Transverse colon (tissue), 4 donors: ENCODE results near the gene PSTPIP2. TPM values are rescaled to one million over a fixed set of nuclear protein-coding genes. Genes with fewer than 3 reads are reported as not detected.
"Not testable (repeated sequence)": the region's sequence is repeated elsewhere in the genome, so short reads cannot be mapped to it uniquely, and the experiment has no call there.

ENCODE experiments used
- DNase-seq: peaks from one replicate; pipeline ENCODE4 v3.0.0-alpha.2; 2019
- H3K27ac ChIP-seq, 4 donors: fragments of 200-600 bp; sonication (generic); 2 replicates each; pipeline ENCODE4 v1.5.1; 2016 to 2018; ENCODE audit warnings: inconsistent platforms in 4 of 4
- H3K27me3 ChIP-seq: fragments of 200-600 bp; sonication (generic); 2 replicates; pipeline ENCODE4 v1.5.1; 2017; ENCODE audit warnings: inconsistent platforms
- H3K36me3 ChIP-seq, 4 donors: fragments of 200-600 bp; sonication (generic); 2 replicates each; pipeline ENCODE4 v1.5.1; 2017 to 2019; ENCODE audit warnings: inconsistent platforms in 4 of 4
- H3K4me1 ChIP-seq, 4 donors: fragments of 200-600 bp; sonication (generic); 2 replicates each; pipeline ENCODE4 v1.5.1; 2017 to 2020; ENCODE audit warnings: inconsistent platforms in 4 of 4
- H3K4me3 ChIP-seq, 4 donors: fragments of 200-600 bp; sonication (generic); 1 replicate in 1 of 4; 2 replicates in 3 of 4; pipeline versions ENCODE4 v1.5.1 to v1.6.1; 2017 to 2019; ENCODE audit warnings: inconsistent platforms in 4 of 4
- H3K9me3 ChIP-seq, 2 donors: fragments of 200-600 bp; sonication (generic); 2 replicates each; pipeline ENCODE4 v1.5.1; 2017 to 2019; ENCODE audit warnings: inconsistent platforms in 2 of 2
- EP300 ChIP-seq: sonication (generic); formaldehyde crosslinking; IDR thresholded peaks from one replicate; pipeline ENCODE4 v1.6.1; 2017; ENCODE audit warnings: antibody characterized with exemption, low read depth
- POLR2A ChIP-seq: fragments of 450-650 bp; IDR thresholded peaks from one replicate; pipeline ENCODE4 v1.6.1; 2016; ENCODE audit warnings: antibody characterized with exemption, mild to moderate bottlenecking, moderate library complexity
- POLR2AphosphoS5 ChIP-seq, 3 donors: sonication (generic); formaldehyde crosslinking; IDR thresholded peaks; one replicate each; pipeline ENCODE4 v1.6.1; 2016; ENCODE audit warnings: antibody characterized with exemption in 3 of 3
- WGBS, 2 donors: methylation state at CpG; one replicate each; pipeline ENCODE4 v1.1.5; 2018; ENCODE audit warnings: low coverage in 1 of 2; 5-methylcytosine and 5-hydroxymethylcytosine counted together
- in situ Hi-C, 4 donors: fragments of 200-750 bp; cut with MboI; loops; one replicate each; pipeline versions ENCODE4 v1.15.0 to v1.15.1; 2017; ENCODE audit warnings: low sequenced_read_pairs in 3 of 4, low pct_ligation_motif_present in 1 of 4, low pct_unique_long_range_greater_than_20kb in 1 of 4
- intact Hi-C: fragments of 100-400 bp; cut with DNase I; formaldehyde crosslinking; loops from one replicate; pipeline ENCODE4 v1.15.1; 2023; ENCODE audit warnings: low total_unique reads
- total RNA-seq, 4 donors: library from RNA; depleted of rRNA; stranded (reverse); fragments of >200 nt; gene quantifications; one replicate each; pipeline ENCODE4 v1.1.0, GENCODE V29; 2016
- TF ChIP-seq, protein P1 (sequence below), 5 experiments: fragments of 200-600 bp in 3 of 5; fragments of 450-650 bp in 2 of 5; sonication (generic) in 3 of 5; IDR thresholded peaks; 1 replicate in 2 of 5; 2 replicates in 3 of 5; pipeline ENCODE4 v1.5.1; 2016 to 2017; ENCODE audit warnings: antibody characterized with exemption in 5 of 5, inconsistent platforms in 3 of 5, mild to moderate bottlenecking in 2 of 5, moderate library complexity in 1 of 5

The PSTPIP2 gene
- total RNA-seq, 4 donors from 2014 or later: 2.6 to 21.9 (median 8.7) TPM

DNA sequence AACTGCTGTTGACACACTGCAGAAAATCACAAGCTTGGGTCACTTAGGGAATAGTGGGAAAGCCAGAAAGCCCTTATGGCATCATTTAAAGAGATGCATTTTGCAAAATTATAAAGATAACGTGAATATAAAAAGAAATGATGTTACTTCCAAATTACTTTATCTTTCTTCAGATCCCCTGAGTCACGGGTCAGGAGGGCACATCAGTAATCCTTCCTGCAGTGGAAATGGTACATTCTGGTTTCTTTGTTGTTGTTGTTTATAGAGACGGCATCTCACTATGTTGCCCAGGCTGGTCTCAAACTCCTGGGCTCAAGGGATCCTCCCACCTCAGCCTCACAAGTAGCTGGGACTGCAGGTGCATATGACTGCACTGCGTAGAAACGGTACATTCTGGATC, 95.1 kb downstream of the PSTPIP2 start:
- no peaks in the 10 kb centered on the region for H3K27me3 ChIP-seq
- H3K4me3 ChIP-seq: no peak overlapping the region
- H3K36me3 ChIP-seq: no peaks in the 10 kb centered on the region
- no peak for DNase-seq
- H3K27ac ChIP-seq: no peak overlapping the region
- in situ Hi-C loops: no loop called here
- 92 to 93% methylated on average over 3 to 5 of the region's 5 CpGs for WGBS, 2 donors
- TF ChIP-seq, protein P1, sequence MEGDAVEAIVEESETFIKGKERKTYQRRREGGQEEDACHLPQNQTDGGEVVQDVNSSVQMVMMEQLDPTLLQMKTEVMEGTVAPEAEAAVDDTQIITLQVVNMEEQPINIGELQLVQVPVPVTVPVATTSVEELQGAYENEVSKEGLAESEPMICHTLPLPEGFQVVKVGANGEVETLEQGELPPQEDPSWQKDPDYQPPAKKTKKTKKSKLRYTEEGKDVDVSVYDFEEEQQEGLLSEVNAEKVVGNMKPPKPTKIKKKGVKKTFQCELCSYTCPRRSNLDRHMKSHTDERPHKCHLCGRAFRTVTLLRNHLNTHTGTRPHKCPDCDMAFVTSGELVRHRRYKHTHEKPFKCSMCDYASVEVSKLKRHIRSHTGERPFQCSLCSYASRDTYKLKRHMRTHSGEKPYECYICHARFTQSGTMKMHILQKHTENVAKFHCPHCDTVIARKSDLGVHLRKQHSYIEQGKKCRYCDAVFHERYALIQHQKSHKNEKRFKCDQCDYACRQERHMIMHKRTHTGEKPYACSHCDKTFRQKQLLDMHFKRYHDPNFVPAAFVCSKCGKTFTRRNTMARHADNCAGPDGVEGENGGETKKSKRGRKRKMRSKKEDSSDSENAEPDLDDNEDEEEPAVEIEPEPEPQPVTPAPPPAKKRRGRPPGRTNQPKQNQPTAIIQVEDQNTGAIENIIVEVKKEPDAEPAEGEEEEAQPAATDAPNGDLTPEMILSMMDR (IDR thresholded peaks at IDR 0.05): no peak
- TF ChIP-seq POLR2AphosphoS5 (IDR thresholded peaks at IDR 0.05): no peak
- intact Hi-C loops: no loop called here
- H3K9me3 ChIP-seq: no peaks in the 10 kb centered on the region
- peaks cover 2 to 12% (median 5%) of the 10 kb centered on the region in 4 donors for H3K4me1 ChIP-seq

DNA sequence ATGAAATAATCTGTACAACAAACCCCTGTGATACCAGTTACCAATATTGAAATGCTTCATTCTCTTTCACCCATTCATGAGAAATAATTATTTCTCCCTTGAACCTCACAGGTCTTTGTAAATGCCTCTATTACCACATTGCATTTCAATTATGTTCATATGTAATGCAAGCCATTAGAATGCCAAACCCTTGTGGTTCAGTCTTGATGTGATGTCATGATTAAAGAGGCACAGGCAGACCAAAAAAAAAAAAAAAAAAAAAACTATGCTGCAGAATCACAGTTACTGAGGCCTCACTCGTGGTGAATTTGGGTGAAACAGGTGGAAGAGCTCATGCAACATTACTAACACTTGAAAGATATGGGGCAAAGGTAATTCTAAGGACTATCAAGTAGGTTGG, 95.5 kb downstream of the PSTPIP2 start:
- in situ Hi-C loops (no loop called here), intact Hi-C loops (no loop called here)
- no peaks in the 10 kb centered on the region for H3K9me3 ChIP-seq
- H3K27me3 ChIP-seq: no peaks in the 10 kb centered on the region
- no peaks in the 10 kb centered on the region for H3K36me3 ChIP-seq
- 42 to 44% methylated on average over 1 of the region's 1 CpG for WGBS, 2 donors
- H3K4me1 ChIP-seq: peaks cover 2 to 12% (median 5%) of the 10 kb centered on the region in 4 donors
- no peak overlapping the region for H3K27ac ChIP-seq
- H3K4me3 ChIP-seq: no peak overlapping the region
- DNase-seq: no peak
- no peak for TF ChIP-seq EP300
- TF ChIP-seq, protein P1 (IDR thresholded peaks at IDR 0.05): no peak
- TF ChIP-seq POLR2A: no peak
- TF ChIP-seq POLR2AphosphoS5 (IDR thresholded peaks at IDR 0.05): no peak

DNA sequence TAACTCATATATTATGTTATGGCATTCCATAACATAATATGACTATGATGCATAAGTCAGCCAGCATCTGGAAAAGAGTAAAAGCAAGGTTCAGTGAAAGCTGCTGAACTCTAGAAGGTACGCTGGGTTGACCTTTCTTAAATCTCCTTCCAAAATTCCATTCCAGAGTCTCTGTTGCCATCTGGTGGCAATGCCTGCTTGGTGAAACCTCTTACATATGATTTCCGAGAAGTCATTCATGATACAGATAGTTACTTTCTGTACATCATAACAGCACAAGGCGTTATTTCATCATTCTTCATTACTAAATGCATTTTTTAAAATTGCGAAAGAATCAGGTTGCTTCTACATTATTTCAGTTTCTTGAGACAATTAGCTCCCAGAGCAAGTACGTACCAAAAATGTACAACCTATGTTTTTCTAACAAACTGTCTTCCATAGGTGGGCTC, 97.9 kb downstream of the PSTPIP2 start:
- WGBS, 2 donors: 14 to 20% methylated on average over 5 of the region's 5 CpGs
- no peak overlapping the region for H3K27ac ChIP-seq
- intact Hi-C loops: no loop called here

DNA sequence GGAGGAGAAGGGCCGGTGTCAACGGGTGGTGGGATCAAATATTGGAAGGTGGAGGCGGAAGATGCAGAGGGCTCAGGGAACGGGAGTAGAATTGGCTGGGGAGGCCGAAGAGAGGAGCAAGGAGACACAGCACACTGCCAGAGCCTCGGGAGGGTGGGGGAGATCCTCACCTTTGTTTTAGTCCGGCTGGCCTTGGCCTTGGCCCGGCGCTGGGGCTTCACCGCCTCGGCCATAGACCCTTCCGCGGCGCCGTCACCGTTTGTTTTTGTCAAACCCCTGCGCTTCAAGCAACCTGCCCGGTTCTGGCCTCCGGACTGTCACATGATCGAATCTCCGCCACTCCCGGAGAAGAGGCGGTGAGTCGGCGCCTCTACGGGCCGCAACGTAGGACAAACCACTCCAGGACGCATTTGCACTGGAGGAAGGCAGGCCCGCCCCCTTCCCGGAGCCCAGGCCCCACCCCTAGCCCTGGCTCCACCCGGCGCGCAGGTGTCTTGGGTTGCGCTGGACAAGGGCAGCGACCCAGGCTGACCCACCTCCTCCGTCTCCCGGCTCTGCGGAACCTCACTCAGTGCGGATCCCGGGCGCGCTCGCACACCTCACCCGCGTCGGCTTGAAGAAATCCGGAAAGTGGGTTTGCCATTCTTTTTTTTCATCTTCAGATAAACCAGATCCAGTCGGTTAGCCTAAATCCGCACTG, 104.9 kb downstream of the PSTPIP2 start, which contains the start of gene EPG5:
Gene EPG5, minus strand, starts transcription at position 323 of the 700 bp plus-strand sequence. Its CDS starts 90 bp downstream, at position 233.
- H3K4me1 ChIP-seq: peaks cover 0 to 32% (median 9%) of the 10 kb centered on the region in 4 donors
- TF ChIP-seq, protein P1 (IDR thresholded peaks at IDR 0.05): no peak
- TF ChIP-seq POLR2A: peak; percentile 52
- TF ChIP-seq POLR2AphosphoS5 (IDR thresholded peaks at IDR 0.05): peak; percentile 76 to 88 (median 84)
- TF ChIP-seq EP300: no peak
- in situ Hi-C loops (loop anchor here in 2 of 4 donors (10.0 to 25.0 kb wide), 2 partner anchors 108 to 120 kb away; partner anchors contain the start of genes ATP5F1A (in 1 of the 2) and PSTPIP2 (in 1 of the 2)), intact Hi-C loops (no loop called here)
- 0 to 1% methylated on average over 4 to 47 of the region's 50 CpGs for WGBS, 2 donors
- peak; percentile 97 for DNase-seq
- no peaks in the 10 kb centered on the region for H3K27me3 ChIP-seq
- H3K9me3 ChIP-seq: no peaks in the 10 kb centered on the region
- H3K36me3 ChIP-seq: no peaks in the 10 kb centered on the region
- H3K4me3 ChIP-seq: peak within 1 kb of the TSS; percentile 70 to 94 (median 80)
- H3K27ac ChIP-seq: peak within 1 kb of the TSS; percentile 78 to 86 (median 82)

More for the DNA sequence above, 97.9 kb downstream of the PSTPIP2 start:
- TF ChIP-seq, protein P1 (IDR thresholded peaks at IDR 0.05): peak; percentile 59 to 70 (median 63)
- no peak for TF ChIP-seq POLR2AphosphoS5 (IDR thresholded peaks at IDR 0.05)
- H3K9me3 ChIP-seq: no peaks in the 10 kb centered on the region
- in situ Hi-C loops: loop anchor here in 1 of 4 donors (25.0 kb wide), 1 partner anchor 113 kb away; the partner anchor contains the start of gene ATP5F1A
- no peaks in the 10 kb centered on the region for H3K27me3 ChIP-seq
- no peaks in the 10 kb centered on the region for H3K36me3 ChIP-seq
- DNase-seq: peak; percentile 71
- peak overlapping the region in 1 of 4 donors; percentile 2 for H3K4me3 ChIP-seq
- peaks cover 2 to 12% (median 5%) of the 10 kb centered on the region in 4 donors for H3K4me1 ChIP-seq

DNA sequence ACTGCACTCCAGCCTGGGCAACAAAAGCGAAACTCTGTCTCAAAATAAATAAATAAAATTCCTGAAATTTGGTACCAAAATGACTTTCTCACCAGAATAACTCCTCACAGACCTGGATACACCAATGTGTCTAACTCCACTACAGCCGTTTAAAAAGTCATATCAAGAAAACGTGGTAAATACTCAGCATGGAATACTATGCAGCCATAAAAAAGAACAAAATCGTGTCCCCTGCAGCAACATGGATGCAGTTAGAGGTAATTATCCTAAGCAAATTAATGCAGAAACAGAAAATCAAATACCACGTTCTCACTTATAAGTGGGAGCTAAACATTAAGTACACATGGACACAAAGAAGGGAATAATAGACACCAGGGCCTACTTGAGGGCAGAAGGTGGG, 107.1 kb downstream of the PSTPIP2 start:
- 90 to 97% methylated on average over 2 to 5 of the region's 5 CpGs for WGBS, 2 donors

More for the DNA sequence above, 107.1 kb downstream of the PSTPIP2 start:
- H3K4me3 ChIP-seq, H3K36me3 ChIP-seq, DNase-seq, intact Hi-C loops, H3K27ac ChIP-seq, H3K27me3 ChIP-seq, H3K9me3 ChIP-seq: not testable (repeated sequence)
- in situ Hi-C loops: loop anchor here in 2 of 4 donors (10.0 to 25.0 kb wide), 2 partner anchors 110 to 122 kb away; partner anchors contain the start of genes ATP5F1A (in 1 of the 2) and PSTPIP2 (in 1 of the 2)
- H3K4me1 ChIP-seq: peaks cover 0 to 36% (median 9%) of the 10 kb centered on the region in 4 donors
